RWPE2 (cell line): Measurements from ENCODE around the gene WDR93.

Experiments used
- ATAC-seq: fragments of 200-7000 bp; cut with Tn5 transposase; 3 replicates; pipeline ENCODE4 v1.9.1; 2021; ENCODE audit warnings: low read depth
- DNase-seq: peaks from one replicate; pipeline ENCODE4 v3.0.0-alpha.2; 2020; ENCODE audit warnings: low spot score
- H3K27ac ChIP-seq: fragments of 450-650 bp; 2 replicates; pipeline ENCODE4 v1.5.1; 2017; ENCODE audit warnings: mild to moderate bottlenecking; ENCODE audit not compliant: poor library complexity, severe bottlenecking
- H3K27me3 ChIP-seq: fragments of 250-450 bp; sonication (Bioruptor Pico); 2 replicates; pipeline ENCODE4 v1.5.1; 2021; ENCODE audit warnings: mild to moderate bottlenecking, moderate library complexity; ENCODE audit not compliant: insufficient read depth, poor library complexity, severe bottlenecking
- H3K36me3 ChIP-seq: fragments of 250-450 bp; sonication (Bioruptor Pico); 2 replicates; pipeline ENCODE4 v1.5.1; 2020; ENCODE audit warnings: low read depth, mild to moderate bottlenecking, moderate library complexity
- H3K4me1 ChIP-seq: fragments of 250-450 bp; sonication (Bioruptor Pico); 2 replicates; pipeline ENCODE4 v1.5.1; 2021; ENCODE audit warnings: mild to moderate bottlenecking, moderate library complexity; ENCODE audit not compliant: insufficient read depth, poor library complexity, severe bottlenecking
- H3K4me3 ChIP-seq: fragments of 250-450 bp; sonication (Bioruptor Pico); 2 replicates; pipeline ENCODE4 v1.5.1; 2021; ENCODE audit warnings: mild to moderate bottlenecking, moderate library complexity; ENCODE audit not compliant: severe bottlenecking
- H3K9me3 ChIP-seq: fragments of 250-450 bp; sonication (Bioruptor Pico); 2 replicates; pipeline ENCODE4 v1.5.1; 2021; ENCODE audit warnings: mild to moderate bottlenecking, moderate library complexity; ENCODE audit not compliant: severe bottlenecking
- TF ChIP-seq, protein P1 (sequence below): fragments of 450-650 bp; IDR thresholded peaks from one replicate; pipeline ENCODE4 v1.5.1; 2017; ENCODE audit warnings: mild to moderate bottlenecking, moderate library complexity; ENCODE audit not compliant: poor library complexity, severe bottlenecking

WDR93 gene

DNA sequence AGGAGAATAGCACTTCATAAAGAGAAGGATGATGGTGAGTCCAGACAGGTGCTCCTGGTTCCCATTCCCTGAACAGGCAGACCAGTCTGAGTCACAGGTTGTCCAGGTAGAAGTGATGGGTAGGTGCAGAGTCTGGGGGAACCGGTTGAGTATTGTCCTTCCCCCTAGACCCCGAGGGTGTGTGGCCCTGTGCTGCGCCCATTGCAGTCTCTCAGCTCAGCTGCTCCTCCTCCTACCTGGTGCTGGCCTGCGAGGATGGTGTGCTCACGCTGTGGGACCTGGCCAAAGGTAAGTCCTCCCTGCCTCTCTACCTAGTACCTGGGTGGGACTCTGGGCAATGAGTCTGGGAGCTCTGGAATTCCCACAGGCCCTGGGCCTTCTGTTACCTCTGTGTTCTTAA lies 40.7 kb downstream of the WDR93 start:
- H3K4me3 ChIP-seq, result no peak overlapping the region
- H3K27ac ChIP-seq, result no peak overlapping the region
- no peak for ATAC-seq
- no peaks in the 10 kb centered on the region for H3K27me3 ChIP-seq
- no peak for DNase-seq
- H3K4me1 ChIP-seq, result no peaks in the 10 kb centered on the region
- no peaks in the 10 kb centered on the region for H3K36me3 ChIP-seq
- TF ChIP-seq, protein P1, sequence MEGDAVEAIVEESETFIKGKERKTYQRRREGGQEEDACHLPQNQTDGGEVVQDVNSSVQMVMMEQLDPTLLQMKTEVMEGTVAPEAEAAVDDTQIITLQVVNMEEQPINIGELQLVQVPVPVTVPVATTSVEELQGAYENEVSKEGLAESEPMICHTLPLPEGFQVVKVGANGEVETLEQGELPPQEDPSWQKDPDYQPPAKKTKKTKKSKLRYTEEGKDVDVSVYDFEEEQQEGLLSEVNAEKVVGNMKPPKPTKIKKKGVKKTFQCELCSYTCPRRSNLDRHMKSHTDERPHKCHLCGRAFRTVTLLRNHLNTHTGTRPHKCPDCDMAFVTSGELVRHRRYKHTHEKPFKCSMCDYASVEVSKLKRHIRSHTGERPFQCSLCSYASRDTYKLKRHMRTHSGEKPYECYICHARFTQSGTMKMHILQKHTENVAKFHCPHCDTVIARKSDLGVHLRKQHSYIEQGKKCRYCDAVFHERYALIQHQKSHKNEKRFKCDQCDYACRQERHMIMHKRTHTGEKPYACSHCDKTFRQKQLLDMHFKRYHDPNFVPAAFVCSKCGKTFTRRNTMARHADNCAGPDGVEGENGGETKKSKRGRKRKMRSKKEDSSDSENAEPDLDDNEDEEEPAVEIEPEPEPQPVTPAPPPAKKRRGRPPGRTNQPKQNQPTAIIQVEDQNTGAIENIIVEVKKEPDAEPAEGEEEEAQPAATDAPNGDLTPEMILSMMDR, result no peak
- H3K9me3 ChIP-seq, result no peaks in the 10 kb centered on the region

DNA sequence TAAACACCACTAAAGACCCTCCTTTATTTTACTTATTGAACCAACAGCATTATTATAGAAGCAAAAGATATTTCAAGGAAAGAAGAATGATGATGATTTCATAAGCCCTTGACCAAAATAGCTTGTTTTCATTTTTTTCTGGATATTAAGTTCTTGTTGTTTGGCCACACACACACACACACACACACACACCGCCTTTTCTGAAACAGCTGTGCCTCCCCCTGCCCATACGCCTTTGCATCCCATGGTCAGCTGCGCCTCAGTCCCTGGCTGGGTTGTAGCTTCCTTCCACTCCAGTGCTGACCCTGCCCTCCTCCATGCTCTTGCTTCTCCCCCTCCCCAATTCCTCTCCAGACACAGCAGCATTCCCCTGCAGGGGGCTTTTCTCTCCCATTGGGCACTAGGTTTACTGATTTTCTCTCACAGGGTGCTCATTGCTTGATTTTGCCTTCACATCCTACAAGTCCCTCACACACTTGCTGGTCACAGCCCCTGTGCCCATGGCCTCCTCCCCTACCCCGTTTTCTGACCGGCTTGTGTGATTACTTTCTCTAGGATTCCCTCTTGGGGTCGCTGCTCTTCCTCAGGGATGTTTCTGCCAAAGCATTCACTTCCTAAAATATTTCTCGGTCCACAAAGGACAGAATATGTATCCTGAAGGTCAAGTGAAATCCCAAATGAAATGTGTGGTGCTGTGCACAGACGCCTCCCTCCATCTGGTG lies 42.0 kb downstream of the WDR93 start:
- no peak for ATAC-seq
- TF ChIP-seq, protein P1, result no peak

DNA sequence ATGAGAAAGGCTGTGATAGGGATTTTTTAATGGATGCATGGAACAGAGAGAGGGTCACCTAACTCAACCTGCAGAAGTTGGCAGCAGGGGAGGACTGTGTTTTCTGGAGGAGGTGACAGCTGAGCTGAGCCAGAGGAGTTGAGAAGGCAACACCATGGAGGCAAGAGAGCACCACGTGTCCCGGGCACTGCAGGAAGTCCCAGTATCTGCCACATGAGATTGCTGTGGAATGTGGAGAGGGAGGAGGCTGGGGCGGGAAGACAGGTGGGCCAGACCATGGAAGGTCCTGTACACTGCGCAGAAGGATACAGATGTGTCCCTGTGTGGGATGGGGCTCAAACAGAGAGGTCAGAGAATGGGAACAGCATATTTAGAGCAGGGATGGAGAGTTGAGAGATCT lies 45.2 kb downstream of the WDR93 start:
- H3K27ac ChIP-seq, result no peak overlapping the region
- ATAC-seq (no peak), DNase-seq (no peak)
- no peaks in the 10 kb centered on the region for H3K27me3 ChIP-seq
- no peaks in the 10 kb centered on the region for H3K9me3 ChIP-seq
- no peak overlapping the region for H3K4me3 ChIP-seq
- TF ChIP-seq, protein P1, result no peak
- no peaks in the 10 kb centered on the region for H3K4me1 ChIP-seq
- H3K36me3 ChIP-seq, result no peaks in the 10 kb centered on the region

More for the DNA sequence above, 42.0 kb downstream of the WDR93 start:
- Histone ChIP-seq H3K9me3 (no peaks in the 10 kb centered on the region), H3K27ac (no peak overlapping the region), H3K4me3 (no peak overlapping the region), H3K36me3 (no peaks in the 10 kb centered on the region), H3K27me3 (no peaks in the 10 kb centered on the region), H3K4me1 (no peaks in the 10 kb centered on the region)
- DNase-seq, result no peak

DNA sequence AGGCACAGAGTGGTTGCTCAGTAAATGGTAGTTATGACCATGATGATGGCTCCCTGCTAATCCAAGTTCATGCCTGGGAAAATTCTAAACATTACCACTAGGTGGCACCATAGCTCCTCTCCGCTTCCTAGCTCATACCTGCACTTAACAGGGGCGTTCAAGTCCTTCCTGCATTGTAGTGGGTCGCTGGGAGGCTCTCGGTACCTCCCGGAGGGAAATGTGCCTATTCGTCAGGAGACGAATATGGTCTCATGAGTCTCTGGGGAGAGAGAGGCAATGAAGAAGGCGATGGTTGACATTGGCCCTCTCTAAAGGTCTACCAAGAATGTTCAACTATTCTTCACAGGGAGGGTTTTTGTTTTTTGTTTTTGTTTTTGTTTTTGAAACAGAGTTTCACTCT lies 49.5 kb downstream of the WDR93 start:
- Histone ChIP-seq H3K4me1 (no peaks in the 10 kb centered on the region), H3K27me3 (no peaks in the 10 kb centered on the region), H3K36me3 (no peaks in the 10 kb centered on the region), H3K27ac (no peak overlapping the region), H3K9me3 (no peaks in the 10 kb centered on the region), H3K4me3 (no peak overlapping the region)
- DNase-seq, result no peak
- peak; percentile 89 for ATAC-seq
- TF ChIP-seq, protein P1, result peak; percentile 99

DNA sequence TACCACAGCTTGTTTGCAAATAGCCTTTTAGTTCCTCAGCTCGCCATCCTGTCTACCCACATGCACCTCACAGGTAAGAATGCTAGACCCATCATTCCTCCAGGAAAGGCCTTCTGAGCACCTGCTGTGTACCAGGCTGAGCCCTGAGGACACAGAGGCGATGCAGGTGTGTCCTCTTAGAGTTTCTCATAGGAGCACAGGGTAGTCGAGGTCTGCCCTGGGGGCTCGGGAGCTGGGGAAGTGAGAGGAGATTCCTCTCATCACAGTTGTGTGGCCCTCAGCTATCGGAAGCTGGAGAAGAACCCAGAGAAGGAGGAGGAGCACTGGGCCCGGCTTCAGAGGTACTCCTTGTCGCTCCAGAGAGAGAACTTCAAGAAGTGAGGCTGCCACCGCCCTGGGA lies 52.4 kb downstream of the WDR93 start:
- no peaks in the 10 kb centered on the region for H3K36me3 ChIP-seq
- TF ChIP-seq, protein P1, result no peak
- no peaks in the 10 kb centered on the region for H3K9me3 ChIP-seq
- peak; percentile 70 for DNase-seq
- H3K4me1 ChIP-seq, result no peaks in the 10 kb centered on the region
- H3K27ac ChIP-seq, result no peak overlapping the region
- H3K27me3 ChIP-seq, result no peaks in the 10 kb centered on the region
- H3K4me3 ChIP-seq, result no peak overlapping the region
- ATAC-seq, result no peak
